Measurements from ENCODE around the gene GNL3L. TPM values are rescaled to one million over a fixed set of nuclear protein-coding genes. Genes with fewer than 3 reads are reported as not detected.

GNL3L gene
- total and polyA plus RNA-seq, 9 of the 15 experiments (the other 6 are each of a cell fraction or from before 2014, with no cell fraction given) = 11.5 to 81.7 (median 37.6) TPM

DNA sequence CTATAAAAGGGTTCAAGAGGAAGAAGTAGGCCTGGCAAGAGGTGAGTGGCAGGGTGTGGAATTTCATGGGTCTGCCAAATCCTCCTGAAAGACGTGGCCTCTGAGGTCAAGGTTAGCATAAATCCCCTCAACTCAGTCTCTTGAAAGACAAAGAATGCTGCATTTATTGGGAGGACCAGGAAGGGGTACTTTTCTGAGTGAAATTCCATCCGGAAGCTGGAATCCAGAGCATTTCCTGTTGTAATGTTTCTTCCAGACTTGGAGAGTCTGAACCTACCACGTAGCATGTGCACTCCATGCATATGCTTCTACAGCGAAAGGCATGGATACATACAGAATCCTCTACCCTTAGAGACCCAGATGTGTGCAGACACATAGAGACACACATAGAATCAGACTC, 20.6 kb upstream of the GNL3L start:
- Histone ChIP-seq H3K79me2 (ENCODE audit: control insufficient read depth, insufficient read depth, low read length) (no peaks in the 10 kb centered on the region), H3K4me2 (ENCODE audit: insufficient read depth, low read length) (no peak overlapping the region), H4K20me1 (replicated peaks; ENCODE audit: control insufficient read depth, insufficient read depth, low read length) (no peaks in the 10 kb centered on the region), H3K9me1 (ENCODE audit: control insufficient read depth, insufficient read depth, low read length) (no peaks in the 10 kb centered on the region), H3K4me1 (replicated peaks in 1 of 2; ENCODE audit: control insufficient read depth in 2 of 2, insufficient read depth in 2 of 2, low read length in 2 of 2) (no peaks in the 10 kb centered on the region), H3K27me3 (ENCODE audit: control insufficient read depth in 2 of 2, insufficient read depth in 2 of 2, low read length in 2 of 2) (no peaks in the 10 kb centered on the region), H3K9ac (ENCODE audit: insufficient read depth in 1 of 2, low read depth in 2 of 2, low read length in 2 of 2) (no peak overlapping the region), H3K4me3 (no peak overlapping the region), H3K36me3 (ENCODE audit: control insufficient read depth, insufficient read depth, low read length) (no peaks in the 10 kb centered on the region), H3K9me3 (replicated peaks; ENCODE audit: control insufficient read depth, insufficient read depth, low read depth, low read length) (no peaks in the 10 kb centered on the region), H3K27ac (ENCODE audit: extremely low read depth, low read depth, low read length) (no peak overlapping the region), H2AFZ (ENCODE audit: low read depth, low read length) (no peak overlapping the region)
- 2% methylated on average over 4 of the region's 4 CpGs for WGBS (ENCODE audit: insufficient coverage, low coverage, missing lambda C conversion rate)
- FAIRE-seq (no peak), ATAC-seq (no peak), DNase-seq (ENCODE audit: extremely low read depth in 1 of 4, low spot score in 3 of 4) (no peak)
- intact Hi-C loops (cut with micrococcal nuclease) (no loop called here), in situ Hi-C loops (cut with MboI) (no loop called here)
- no peak for TF ChIP-seq POLR2B (IDR thresholded peaks at IDR 0.05; ENCODE audit: low read depth, partially characterized antibody)
- TF ChIP-seq ZBTB17 (CRISPR knock-in tag; IDR thresholded peaks at IDR 0.05) = no peak
- TF ChIP-seq ZSCAN32 (CRISPR knock-in tag; IDR thresholded peaks at IDR 0.05) = no peak
- TF ChIP-seq PPARD (CRISPR knock-in tag; IDR thresholded peaks at IDR 0.05) = no peak
- TF ChIP-seq BRF1 (IDR thresholded peaks at IDR 0.05; ENCODE audit: borderline replicate concordance, extremely low read depth, insufficient read length) = no peak
- BruUV-seq (replicated peaks) = no TSS peak
- CTCF ChIA-PET (ENCODE audit: low intra/inter-chr PET ratio) = no interaction called here
- POLR2A ChIA-PET = no interaction called here

DNA sequence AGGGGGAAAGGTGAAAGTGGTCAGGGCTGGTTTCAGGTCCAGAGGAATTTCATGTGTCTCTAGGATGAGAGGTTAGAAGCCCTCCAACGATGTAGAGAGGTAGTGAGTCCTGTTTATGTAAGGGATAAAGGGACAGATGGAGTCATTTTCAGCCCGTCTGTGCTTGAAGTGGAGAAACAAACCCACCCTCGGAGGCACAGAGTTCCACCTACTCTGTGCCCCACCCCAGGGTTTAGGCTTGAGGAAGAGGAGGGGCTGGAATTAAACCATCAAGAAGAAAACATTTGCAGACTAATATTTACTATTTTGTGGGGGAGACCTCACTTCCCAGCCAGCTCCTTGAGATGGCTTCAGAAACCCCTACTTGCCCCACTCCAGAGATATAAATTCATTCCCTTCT, 868 bp upstream of the GNL3L start:
- ChIA-PET CTCF (ENCODE audit: low intra/inter-chr PET ratio) (no interaction called here), POLR2A (no interaction called here)
- Histone ChIP-seq H3K27ac (ENCODE audit: extremely low read depth, low read depth, low read length) (peak overlapping the region; percentile 96; the same call in 2 of the 3 replicates), H3K79me2 (ENCODE audit: control insufficient read depth, insufficient read depth, low read length) (peaks cover 41% of the 10 kb centered on the region), H3K9me3 (replicated peaks; ENCODE audit: control insufficient read depth, insufficient read depth, low read depth, low read length) (peaks cover 6% of the 10 kb centered on the region), H3K4me2 (ENCODE audit: insufficient read depth, low read length) (peak overlapping the region; percentile 82), H4K20me1 (replicated peaks; ENCODE audit: control insufficient read depth, insufficient read depth, low read length) (no peaks in the 10 kb centered on the region), H3K36me3 (ENCODE audit: control insufficient read depth, insufficient read depth, low read length) (peaks cover 29% of the 10 kb centered on the region), H3K9ac (ENCODE audit: insufficient read depth in 1 of 2, low read depth in 2 of 2, low read length in 2 of 2) (peak overlapping the region in 1 of 2 experiments; percentile 80; a peak in 2 of 4 replicates), H3K27me3 (ENCODE audit: control insufficient read depth in 2 of 2, insufficient read depth in 2 of 2, low read length in 2 of 2) (no peaks in the 10 kb centered on the region), H2AFZ (ENCODE audit: low read depth, low read length) (peak overlapping the region; percentile 99), H3K9me1 (ENCODE audit: control insufficient read depth, insufficient read depth, low read length) (no peaks in the 10 kb centered on the region), H3K4me3 (peak overlapping the region; percentile 89; the same call in 1 of the 2 replicates), H3K4me1 (replicated peaks in 1 of 2; ENCODE audit: control insufficient read depth in 2 of 2, insufficient read depth in 2 of 2, low read length in 2 of 2) (peaks cover 4 to 18% of the 10 kb centered on the region in 2 experiments; a peak in 3 of 5 replicates)
- ATAC-seq = no peak
- FAIRE-seq = no peak
- peak in 1 of 4 experiments; percentile 8 for DNase-seq (ENCODE audit: extremely low read depth in 1 of 4, low spot score in 3 of 4)
- intact Hi-C loops (cut with micrococcal nuclease) = no loop called here
- TF ChIP-seq, protein P1, sequence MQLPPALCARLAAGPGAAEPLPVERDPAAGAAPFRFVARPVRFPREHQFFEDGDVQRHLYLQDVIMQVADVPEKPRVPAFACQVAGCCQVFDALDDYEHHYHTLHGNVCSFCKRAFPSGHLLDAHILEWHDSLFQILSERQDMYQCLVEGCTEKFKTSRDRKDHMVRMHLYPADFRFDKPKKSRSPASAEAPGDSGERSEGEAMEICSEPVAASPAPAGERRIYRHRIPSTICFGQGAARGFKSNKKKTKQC (CRISPR knock-in tag; IDR thresholded peaks at IDR 0.05) = no peak
- TF ChIP-seq, protein P2, sequence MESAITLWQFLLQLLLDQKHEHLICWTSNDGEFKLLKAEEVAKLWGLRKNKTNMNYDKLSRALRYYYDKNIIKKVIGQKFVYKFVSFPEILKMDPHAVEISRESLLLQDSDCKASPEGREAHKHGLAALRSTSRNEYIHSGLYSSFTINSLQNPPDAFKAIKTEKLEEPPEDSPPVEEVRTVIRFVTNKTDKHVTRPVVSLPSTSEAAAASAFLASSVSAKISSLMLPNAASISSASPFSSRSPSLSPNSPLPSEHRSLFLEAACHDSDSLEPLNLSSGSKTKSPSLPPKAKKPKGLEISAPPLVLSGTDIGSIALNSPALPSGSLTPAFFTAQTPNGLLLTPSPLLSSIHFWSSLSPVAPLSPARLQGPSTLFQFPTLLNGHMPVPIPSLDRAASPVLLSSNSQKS (CRISPR knock-in tag; IDR thresholded peaks at IDR 0.05) = no peak
- no peak for TF ChIP-seq STAT5B (CRISPR knock-in tag; IDR thresholded peaks at IDR 0.05)
- no peak for TF ChIP-seq TGIF2 (CRISPR knock-in tag; IDR thresholded peaks at IDR 0.05)
- no peak for TF ChIP-seq CCAR2 (IDR thresholded peaks at IDR 0.05; ENCODE audit: low read depth, low read length)
- TF ChIP-seq SRSF1 (IDR thresholded peaks at IDR 0.05; ENCODE audit: low read depth, low read length) = no peak
- no peak for TF ChIP-seq RHOXF2B (CRISPR knock-in tag; conservative IDR thresholded peaks at IDR 0.05)
- TF ChIP-seq CBFB (CRISPR knock-in tag; IDR thresholded peaks at IDR 0.05) = no peak
- TF ChIP-seq BACH1 (tag; IDR thresholded peaks at IDR 0.05) = no peak
- BruUV-seq (replicated peaks) = no TSS peak
- 69% methylated on average over 3 of the region's 3 CpGs for WGBS (ENCODE audit: insufficient coverage, low coverage, missing lambda C conversion rate)
- in situ Hi-C loops (cut with MboI) = no loop called here
